Upper lobe of left lung (tissue), 4 donors: ENCODE data around the gene JUNB.

Experiments used
- EP300 ChIP-seq, 4 donors: sonication (generic); formaldehyde crosslinking; IDR thresholded peaks; one replicate each; pipeline ENCODE4 v1.5.1; 2017; ENCODE audit warnings: antibody characterized with exemption in 4 of 4, control low read depth in 2 of 4
- POLR2A ChIP-seq, 4 donors: fragments of 450-650 bp; IDR thresholded peaks; one replicate each; pipeline ENCODE4 v1.5.1; 2016 to 2017; ENCODE audit warnings: antibody characterized with exemption in 4 of 4, mild to moderate bottlenecking in 2 of 4
- TF ChIP-seq, protein P1 (sequence below), 6 experiments: fragments of 450-650 bp in 4 of 6; fragments of 200-600 bp in 2 of 6; sonication (generic) in 2 of 6; IDR thresholded peaks; one replicate each; pipeline ENCODE4 v1.5.1; 2016 to 2019; ENCODE audit warnings: antibody characterized with exemption in 6 of 6

- TF ChIP-seq, protein P1, sequence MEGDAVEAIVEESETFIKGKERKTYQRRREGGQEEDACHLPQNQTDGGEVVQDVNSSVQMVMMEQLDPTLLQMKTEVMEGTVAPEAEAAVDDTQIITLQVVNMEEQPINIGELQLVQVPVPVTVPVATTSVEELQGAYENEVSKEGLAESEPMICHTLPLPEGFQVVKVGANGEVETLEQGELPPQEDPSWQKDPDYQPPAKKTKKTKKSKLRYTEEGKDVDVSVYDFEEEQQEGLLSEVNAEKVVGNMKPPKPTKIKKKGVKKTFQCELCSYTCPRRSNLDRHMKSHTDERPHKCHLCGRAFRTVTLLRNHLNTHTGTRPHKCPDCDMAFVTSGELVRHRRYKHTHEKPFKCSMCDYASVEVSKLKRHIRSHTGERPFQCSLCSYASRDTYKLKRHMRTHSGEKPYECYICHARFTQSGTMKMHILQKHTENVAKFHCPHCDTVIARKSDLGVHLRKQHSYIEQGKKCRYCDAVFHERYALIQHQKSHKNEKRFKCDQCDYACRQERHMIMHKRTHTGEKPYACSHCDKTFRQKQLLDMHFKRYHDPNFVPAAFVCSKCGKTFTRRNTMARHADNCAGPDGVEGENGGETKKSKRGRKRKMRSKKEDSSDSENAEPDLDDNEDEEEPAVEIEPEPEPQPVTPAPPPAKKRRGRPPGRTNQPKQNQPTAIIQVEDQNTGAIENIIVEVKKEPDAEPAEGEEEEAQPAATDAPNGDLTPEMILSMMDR (IDR thresholded peaks at IDR 0.05) = no peak
- TF ChIP-seq POLR2A (IDR thresholded peaks at IDR 0.05) (no peak), EP300 (IDR thresholded peaks at IDR 0.05) (no peak)
Observed at GRCh38 chr19:12837225-12837624, 45.9 kb downstream of the JUNB start.
